GM12891 (cell line): Measurements from ENCODE around the gene TMEM44.

Source experiments
- POLR2A ChIP-seq: IDR thresholded peaks from 2 replicates; pipeline ENCODE4 v1.6.1; 2011; ENCODE audit warnings: low read depth, low read length, control low read depth
- POLR2AphosphoS5 ChIP-seq: IDR thresholded peaks from 2 replicates; pipeline ENCODE4 v1.6.1; 2011; ENCODE audit warnings: low read depth, low read length, control low read depth
- POU2F2 ChIP-seq: IDR thresholded peaks from 2 replicates; pipeline ENCODE4 v1.6.1; 2011; ENCODE audit warnings: low read depth, mild to moderate bottlenecking, control low read depth, low read length, moderate library complexity

- TF ChIP-seq POLR2AphosphoS5, result no peak
- no peak for TF ChIP-seq POLR2A
- TF ChIP-seq POU2F2, result no peak
Measured at GRCh38 chr3:194585880-194586281, 47.3 kb downstream of the TMEM44 start.
